ENCODE results near the gene TSPAN1.

Gene TSPAN1

DNA sequence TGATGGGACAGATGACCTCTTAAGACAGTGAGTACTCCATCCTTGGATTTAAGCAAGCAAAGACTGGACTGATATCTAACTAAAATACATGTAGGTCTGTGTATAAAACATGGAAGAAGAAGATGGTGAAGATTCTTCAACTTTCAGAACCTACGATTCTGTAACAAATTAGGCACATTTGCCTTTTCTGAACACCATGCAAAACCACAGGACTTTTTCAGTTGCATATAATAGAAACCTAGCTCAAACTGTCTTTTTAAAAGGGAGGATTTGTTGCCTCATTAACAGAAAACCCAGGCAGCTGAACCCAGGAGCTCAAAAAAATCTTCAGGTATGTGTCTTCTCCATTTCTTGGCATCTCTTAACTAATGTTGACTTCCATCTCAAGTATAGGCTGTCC, 14.7 kb upstream of the TSPAN1 start:
- no peak for DNase-seq (ENCODE audit: low read depth, low spot score)

DNA sequence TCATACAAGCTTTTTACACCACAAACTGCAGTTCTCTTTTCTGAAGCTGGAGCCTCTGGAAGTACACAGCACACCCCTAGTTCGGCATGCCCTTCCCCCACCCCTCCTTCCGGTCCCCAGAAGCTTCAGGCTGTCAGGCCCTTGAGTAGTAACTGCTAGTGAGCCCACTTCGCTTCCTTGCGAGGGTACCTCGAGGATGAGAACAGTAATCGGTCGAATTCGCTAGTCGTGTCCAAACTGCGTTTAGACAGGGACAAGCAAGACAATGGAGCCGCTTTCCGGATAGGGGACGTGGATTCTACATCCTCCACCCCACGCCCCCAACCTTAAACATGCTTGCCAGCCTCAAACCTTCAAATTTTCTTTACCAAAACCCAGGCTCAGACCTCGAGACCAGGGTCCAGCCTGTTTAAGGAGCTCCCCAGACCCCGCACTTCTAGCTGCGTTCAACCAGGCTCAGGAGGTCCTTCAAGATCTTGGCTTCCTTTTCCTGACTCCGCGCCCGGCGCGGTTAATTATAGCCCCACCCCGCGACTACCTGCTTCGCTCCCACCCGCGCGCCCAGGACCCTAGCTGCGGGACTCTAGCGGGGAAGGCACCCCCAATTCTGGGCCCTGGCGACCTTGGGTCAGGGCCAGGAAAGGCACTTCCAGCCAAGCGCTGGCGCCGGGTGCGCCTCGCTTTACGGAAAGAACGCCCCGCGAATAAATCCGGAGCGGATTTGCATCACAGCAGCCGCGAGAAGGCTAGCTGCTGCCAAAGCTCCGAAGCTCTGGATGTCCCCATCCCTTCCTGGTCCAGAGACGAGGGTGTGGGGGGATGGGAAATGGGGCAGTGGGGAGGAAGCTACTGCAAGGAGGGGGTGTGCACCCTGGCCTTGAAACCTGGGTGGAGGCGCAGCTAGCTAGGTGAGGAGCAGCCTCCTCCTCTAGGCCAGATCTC, 8.1 kb upstream of the TSPAN1 start:
- DNase-seq (ENCODE audit: low read depth, low spot score), result no peak

DNA sequence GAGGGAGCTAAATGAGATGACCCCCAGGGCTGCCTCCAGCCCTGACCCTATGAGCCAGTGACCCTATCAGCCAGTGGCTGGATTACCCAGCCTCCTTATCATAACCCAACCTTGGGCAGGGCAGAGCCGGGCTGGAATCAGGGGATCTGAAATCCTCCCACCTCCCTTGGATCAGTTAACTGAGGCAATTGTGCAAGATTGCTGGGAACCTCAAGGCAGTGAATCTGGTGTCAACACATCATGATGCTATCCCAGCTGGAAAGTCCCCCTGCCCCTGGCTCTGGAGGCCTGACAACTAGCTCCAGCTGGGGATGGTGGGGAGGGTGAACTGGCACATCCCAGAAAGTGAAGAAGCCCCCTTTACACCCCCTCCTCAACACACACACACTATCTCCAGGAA, 6.4 kb upstream of the TSPAN1 start:
- DNase-seq (ENCODE audit: low read depth, low spot score), result no peak

DNA sequence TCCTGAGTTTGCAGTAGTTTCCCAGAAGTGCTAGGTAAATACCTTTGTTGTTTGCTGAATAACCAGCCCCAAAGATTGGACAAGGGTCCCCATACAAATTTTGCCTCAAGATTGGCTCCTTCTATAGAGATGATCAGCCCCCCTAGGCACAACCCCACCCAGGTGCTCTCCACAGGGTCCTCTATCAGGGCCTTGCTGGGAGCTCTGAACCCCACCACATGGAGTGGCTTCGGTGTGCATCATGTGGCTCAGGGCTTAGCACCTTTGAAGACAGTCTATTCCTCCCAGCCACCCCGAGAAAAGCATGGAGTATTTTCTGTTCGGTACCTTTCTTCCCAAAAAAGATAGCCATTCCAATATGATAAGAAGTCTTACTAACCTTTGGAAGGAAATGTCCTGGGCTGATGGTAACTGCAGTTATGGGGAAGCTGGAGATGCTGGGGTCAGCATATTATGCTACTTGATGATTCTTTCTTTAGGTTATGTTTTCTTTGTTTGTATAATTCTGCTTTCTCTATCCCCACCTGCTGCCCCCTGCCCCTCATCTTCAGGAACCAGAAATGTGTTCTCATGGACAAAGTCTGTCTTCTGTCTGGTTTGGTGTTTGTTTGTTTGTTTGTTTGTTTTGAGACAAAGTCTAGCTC, 5.0 kb upstream of the TSPAN1 start:
- no peak for DNase-seq (ENCODE audit: low read depth, low spot score)

DNA sequence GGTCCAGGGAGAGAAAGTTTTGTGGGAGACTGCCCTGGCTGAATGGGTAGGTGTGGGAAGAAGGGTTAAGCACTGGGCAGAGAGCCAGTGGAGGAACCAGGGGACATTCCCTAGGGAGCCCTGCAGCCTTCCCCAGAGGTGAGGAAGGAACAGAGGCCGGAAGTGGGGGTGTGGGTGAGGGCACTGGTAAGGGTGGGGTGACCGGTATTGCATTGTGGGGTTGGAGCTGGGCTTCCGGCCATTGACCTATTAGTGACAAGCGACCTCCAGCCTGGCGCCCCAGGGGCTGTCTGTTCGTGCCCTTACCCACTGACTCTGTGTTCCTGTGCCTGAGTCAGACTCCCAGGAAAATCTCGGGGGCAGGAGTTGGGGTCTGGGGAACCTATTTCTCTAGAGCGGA, 3.5 kb upstream of the TSPAN1 start:
- DNase-seq (ENCODE audit: low read depth, low spot score), result no peak

DNA sequence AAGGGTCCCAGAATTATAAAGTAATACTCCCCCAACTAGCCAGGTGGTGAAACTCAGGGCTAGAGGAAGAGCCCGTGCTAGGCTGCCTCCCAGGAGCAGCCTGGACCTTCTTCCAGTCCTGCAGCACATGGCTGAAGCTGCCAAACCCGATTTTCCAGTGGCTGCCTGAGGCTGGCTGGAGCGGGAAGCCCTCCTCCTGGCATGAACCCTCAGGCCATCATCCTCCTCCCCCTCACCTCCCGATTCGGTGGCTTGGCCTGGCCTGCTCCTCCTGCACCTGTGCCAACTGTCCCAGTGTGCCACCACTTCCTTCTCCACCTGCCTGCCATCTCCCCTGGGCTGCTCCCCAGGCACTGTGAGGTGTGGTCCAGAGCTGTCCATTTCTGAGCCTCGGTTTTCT, 3.0 kb upstream of the TSPAN1 start:
- no peak for DNase-seq (ENCODE audit: low read depth, low spot score)

DNA sequence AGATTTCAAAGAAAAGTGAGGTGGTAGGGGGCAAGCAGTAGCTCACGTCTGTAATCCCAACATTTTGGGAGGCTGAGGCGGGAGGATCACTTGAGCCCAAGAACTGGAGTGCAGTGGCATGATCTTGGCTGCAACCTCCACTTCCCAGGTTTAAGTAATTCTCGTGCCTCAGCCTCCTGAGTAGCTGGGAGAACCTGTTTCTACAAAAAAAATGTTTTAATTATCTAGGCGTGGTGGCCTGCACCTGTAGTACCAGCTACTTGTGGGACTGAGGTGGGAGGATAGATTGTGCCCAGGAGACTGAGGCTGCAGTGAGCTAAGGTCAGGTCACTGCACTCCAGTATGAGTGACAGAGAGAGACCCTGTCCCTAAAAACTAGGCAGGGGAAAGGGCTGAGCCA, 2.6 kb upstream of the TSPAN1 start:
- DNase-seq (ENCODE audit: low read depth, low spot score), result no peak

DNA sequence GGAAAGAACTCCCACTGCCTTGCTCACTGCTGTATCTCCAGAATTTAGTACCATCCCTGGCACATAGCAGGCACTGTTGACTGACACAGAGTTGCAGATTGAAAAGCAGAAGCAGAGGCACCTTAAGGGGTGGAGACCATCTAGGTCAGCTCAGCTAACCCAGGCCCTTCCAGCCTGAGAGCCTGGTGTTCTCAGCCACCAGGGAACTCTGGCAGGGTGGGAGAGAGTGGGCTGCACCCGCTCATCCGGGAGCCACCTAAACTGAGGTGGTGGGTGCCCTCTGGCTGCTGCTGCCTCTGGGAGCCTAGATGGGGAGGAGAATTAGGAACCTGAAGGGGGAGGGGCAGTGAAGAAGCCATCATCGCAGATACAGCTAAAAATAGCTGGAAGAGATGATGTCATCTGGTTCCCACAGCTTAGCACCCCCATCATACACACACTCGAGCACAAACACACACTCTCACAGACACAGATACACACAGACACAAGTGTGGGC, 1.5 kb upstream of the TSPAN1 start:
- DNase-seq (ENCODE audit: low read depth, low spot score), result no peak

DNA sequence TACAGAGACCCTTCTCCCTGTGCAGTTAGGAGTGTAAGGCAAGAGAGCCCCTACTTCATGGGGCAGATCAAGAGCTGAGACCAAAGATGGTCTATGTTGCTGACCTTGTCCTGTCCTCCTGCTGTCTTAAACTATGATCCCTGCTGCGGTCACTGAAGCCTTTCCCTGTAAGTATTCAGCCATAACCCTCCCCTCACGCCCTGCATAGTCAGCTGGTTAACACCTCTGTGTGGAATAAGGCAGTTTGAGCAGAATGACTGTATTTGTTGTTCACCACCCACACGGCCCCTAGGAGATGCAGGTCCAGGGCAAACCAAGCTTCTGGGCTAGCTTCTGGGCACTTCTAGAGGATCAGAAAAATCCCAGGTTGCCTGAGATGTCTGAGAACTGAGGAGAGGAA, 356 bp downstream of the TSPAN1 start:
- no peak for DNase-seq (ENCODE audit: low read depth, low spot score)

DNA sequence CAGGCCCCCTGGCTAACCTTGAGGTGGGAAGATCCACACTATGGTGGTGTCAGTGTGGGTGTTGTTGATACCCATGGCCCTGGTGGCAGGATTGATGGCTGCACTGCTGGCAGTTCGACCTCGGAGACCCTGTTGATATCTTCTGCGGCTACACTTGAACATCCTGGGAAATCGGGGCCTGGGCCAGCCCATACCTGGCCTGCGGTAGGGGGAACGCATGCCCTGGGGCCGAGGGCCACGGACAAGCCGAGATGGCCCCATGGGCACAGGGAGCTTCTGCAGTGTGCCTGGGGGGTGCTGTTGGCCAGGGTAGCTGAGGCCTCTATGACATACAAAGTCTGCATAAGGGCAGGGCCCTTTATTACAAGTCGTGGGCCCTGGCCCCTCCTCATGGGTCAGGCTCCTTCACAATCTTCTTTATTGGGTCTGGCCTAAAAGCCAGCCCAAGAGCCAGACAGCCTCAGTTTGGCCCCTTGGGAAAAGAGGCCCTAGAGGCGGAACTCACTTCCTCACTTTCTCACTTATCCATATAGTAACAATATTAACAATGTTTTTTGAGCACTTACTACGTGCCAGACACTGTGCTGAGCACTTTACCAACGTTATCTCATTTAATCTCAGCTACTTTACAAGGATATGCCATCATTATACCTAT, 1.5 kb downstream of the TSPAN1 start, which contains the start of gene P3R3URF:
TSS of gene P3R3URF (minus strand) at position 278 of the 655 bp plus-strand sequence. CDS start at position 261, 17 bp downstream.
- DNase-seq (ENCODE audit: low read depth, low spot score), result no peak

DNA sequence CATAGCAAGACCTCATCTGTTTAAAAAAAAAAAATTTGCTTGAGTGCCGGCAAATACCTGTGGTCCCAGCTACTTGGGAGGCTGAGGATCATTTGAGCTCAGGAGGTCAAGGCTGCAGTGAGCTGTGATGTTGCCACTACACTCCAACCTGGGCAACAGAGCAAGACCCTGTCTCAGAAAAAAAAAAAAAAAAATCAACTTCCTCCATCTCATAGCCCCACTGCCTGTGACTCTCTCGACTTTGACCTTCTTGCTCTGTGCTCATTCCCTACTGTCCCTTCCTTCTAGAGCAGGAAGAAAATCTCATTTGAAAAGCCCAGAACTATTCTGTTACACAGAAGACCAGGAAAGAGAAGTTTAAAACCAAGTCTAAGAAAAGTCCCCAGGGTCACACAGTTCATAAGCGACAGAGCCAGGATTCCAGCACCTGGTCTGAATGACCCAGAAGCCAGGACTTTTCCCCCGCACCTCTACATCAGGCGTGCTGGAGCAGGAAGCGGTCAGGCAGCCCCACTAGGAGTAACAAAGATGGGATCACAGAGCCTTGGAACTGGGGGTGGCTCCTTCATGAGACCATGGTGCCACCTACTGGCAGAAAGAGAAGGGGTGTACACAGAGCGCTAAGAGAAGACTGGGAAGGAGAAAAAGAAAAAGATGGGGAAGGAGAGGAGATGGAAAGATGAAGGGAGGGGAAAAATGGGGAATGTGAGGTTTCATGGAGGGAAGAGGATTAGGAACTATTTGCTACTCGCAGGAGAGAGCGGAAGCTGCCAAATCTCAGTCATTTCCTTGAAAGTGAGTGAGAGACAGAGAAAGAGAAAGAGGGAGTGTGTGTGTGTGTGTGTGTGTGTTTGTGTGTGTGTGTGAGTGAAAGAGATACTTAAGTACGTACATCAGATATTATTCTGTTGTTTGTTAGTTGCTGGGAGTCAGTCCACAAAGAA, 4.5 kb downstream of the TSPAN1 start:
- DNase-seq (ENCODE audit: low read depth, low spot score), result peak; percentile 55

DNA sequence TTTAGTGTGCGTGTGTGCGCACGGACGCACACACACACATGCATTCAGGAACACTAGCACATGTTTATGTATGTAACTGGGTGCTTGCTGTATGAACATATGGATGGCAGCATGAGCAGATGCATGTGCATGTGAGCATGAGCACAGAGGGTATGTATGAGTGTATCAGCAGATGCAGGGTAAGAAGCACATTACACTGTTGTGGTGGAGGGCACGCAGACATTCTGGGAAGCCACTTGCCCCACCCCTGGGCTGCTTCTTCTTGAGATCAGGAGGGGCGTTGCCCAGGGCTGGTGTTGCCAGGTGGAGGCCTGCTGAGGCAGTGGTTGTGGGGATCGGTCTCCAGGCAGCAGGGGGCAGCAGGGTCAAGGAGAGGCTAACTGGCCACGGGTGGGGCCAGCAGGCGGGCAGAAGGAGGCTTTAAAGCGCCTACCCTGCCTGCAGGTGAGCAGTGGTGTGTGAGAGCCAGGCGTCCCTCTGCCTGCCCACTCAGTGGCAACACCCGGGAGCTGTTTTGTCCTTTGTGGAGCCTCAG, 5.3 kb downstream of the TSPAN1 start:
- no peak for DNase-seq (ENCODE audit: low read depth, low spot score)

DNA sequence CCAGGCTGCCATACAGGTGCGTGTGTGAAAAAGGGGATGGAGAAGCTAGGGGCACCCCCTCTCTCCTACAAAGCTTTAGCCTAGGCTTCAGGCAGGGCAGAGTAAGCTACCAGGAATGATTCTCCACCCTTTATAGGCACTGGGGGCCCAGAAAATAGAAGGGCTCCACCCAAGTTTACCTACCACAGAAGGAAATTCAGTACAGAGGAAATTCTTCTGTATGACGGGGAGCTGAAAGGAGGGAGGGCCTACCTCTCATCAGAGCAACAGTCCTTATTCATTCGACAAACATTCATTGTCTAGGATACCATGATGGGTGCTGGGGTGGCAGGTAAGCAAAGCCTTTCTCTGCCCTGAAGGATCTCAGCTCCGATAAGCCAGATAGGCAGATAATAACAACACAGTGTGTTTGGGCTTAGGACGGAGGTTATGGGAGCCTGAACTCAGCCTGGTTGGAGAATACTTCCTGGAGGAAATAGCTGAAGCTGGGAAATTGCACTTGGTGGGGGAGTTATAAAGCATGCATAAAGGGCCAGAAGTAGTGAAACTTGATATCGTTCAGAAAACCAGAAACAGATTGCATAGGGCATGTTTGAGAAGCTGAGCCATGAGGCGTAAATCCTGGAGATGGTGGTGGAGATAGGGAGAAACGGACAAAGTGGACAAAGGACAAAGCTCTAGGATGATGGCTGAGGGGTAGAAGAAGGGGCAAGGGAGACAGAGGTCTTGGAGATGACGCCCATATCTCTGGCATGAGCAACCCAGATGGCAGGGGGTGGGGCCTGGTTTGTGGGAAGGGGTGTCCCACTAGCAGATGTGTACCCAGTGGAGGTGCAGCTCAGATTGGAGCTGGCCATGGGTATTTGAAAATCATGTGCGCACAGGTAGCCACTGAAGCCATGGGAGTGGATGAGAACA, 6.7 kb downstream of the TSPAN1 start:
- no peak for DNase-seq (ENCODE audit: low read depth, low spot score)

DNA sequence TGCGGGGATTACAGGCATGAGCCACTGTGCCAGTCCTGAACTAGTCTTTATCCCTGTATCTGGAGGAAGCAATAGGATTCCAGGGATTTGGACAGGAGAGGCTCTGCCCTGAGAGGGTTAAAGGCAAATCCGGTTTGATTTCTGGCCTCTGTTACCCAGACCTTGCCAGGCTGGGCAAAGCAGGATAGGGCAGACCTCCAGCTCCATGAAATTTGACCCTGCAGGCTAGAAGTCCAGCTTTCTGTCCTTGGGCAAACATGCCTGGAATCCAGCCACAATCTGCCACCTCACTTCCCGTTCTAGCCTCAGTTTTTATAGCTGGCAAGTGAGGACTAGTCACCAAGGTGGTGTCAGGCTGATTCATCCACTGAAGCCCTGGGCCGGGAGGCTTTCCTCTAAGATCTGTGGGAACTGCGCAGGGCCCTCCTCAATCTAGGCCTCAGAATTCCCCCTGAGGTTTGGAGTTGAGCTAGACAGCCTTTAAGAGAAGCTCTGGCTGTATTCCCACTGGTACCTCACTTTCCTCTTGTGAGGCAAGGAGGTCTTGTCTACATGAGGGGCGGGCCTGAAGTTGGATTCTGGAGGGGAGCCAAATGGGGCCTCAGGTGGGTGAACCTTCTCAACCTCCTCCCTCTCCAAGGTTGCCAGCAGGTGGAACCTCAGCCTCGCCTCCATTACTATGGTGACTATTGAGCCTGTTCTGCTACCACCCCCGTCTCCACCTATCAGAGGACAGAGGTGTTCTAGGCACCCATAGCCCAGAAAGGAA, 8.4 kb downstream of the TSPAN1 start:
- peak; percentile 60 for DNase-seq (ENCODE audit: low read depth, low spot score)

DNA sequence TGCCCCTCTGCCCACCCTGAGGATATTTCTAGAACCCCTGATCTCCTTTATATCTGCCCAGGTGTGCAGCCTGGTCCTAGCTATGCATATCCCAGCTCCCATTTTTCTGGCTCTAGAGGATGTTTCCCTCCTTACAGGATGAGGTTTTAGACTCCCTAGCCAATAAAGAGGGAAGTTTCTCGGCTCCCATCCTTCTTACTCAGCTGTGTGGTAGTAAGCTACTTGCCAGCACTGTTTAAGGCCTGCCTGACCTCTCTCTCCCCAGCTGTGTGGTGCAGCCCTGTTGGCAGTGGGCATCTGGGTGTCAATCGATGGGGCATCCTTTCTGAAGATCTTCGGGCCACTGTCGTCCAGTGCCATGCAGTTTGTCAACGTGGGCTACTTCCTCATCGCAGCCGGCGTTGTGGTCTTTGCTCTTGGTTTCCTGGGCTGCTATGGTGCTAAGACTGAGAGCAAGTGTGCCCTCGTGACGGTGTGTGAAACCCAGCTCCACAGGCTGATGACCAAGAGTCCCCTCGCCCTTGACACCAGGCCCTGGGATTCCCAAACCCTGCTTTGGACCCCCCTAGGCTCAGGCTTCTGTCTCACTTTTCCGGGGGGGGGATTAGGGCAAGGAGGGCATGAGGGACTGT, 9.2 kb downstream of the TSPAN1 start:
- DNase-seq (ENCODE audit: low read depth, low spot score), result no peak

DNA sequence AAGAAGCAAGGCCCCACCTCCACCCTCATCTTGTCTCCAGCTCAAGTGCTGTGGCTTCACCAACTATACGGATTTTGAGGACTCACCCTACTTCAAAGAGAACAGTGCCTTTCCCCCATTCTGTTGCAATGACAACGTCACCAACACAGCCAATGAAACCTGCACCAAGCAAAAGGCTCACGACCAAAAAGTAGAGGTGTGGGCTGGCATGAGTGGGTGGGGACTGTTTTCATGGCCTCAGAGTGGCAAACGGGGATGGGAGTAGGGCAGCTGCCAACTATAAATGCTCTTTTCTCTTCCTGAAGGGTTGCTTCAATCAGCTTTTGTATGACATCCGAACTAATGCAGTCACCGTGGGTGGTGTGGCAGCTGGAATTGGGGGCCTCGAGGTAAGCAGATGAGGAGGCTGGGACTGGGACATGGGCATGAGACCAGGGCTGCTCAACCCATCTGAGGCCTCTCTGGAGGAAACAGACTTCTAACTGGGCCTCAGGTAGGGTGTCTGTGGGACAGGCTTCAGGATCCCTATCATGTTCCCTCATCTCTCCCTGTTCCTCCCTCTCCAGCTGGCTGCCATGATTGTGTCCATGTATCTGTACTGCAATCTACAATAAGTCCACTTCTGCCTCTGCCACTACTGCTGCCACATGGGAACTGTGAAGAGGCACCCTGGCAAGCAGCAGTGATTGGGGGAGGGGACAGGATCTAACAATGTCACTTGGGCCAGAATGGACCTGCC, 10.2 kb downstream of the TSPAN1 start:
- DNase-seq (ENCODE audit: low read depth, low spot score), result no peak

DNA sequence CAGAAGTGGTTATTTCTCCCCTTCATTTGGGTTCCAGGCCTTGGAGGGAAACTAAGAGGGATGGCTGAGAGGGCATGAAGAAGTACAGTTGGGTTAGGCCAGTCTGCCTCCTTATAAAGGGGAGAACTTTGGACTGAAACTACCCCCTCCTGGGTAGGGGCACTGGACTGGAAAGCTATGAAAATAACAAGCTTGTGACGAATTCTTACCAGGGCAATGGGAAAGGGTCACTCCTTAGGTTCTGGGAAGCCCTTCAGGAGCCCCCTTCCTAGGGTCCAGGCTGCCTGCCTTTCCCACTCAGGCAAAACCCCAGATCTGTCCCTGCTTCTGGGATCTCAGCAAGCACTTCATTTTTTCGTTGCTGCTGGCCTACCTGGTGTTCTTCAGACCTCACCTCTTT, 11.2 kb downstream of the TSPAN1 start:
- DNase-seq (ENCODE audit: low read depth, low spot score), result no peak

Measured in brain pericyte (primary cell).